Neural progenitor cell (in vitro differentiated cells): ENCODE results near the gene CERK. TPM values are rescaled to one million over a fixed set of nuclear protein-coding genes. Genes with fewer than 3 reads are reported as not detected.
A peak's percentile ranks its signal among the peaks of the same experiment; 100 is the strongest.

Experiments
- DNase-seq: peaks from one replicate; pipeline ENCODE4 v3.0.0-alpha.2; 2016; ENCODE audit warnings: low spot score
- H2AFZ ChIP-seq: fragments of 200-600 bp; sonication (generic); replicated peaks from 2 replicates; pipeline ENCODE4 v1.6.1; 2016; ENCODE audit warnings: antibody characterized with exemption
- H3F3A ChIP-seq: fragments of 200-600 bp; sonication (generic); 2 replicates; pipeline ENCODE4 v1.6.1; 2016; ENCODE audit warnings: antibody characterized with exemption, low read depth
- H3K27ac ChIP-seq: fragments of 200-600 bp; sonication (generic); 2 replicates; pipeline ENCODE4 v1.5.1; 2016; ENCODE audit warnings: mild to moderate bottlenecking
- H3K27me3 ChIP-seq: fragments of 200-600 bp; sonication (generic); 2 replicates; pipeline ENCODE4 v1.6.1; 2016; ENCODE audit warnings: mild to moderate bottlenecking, moderate library complexity
- H3K36me3 ChIP-seq: fragments of 200-600 bp; sonication (generic); 2 replicates; pipeline ENCODE4 v1.5.1; 2016
- H3K4me1 ChIP-seq: fragments of 200-600 bp; sonication (generic); 2 replicates; pipeline ENCODE4 v1.6.1; 2016; ENCODE audit warnings: mixed run types
- H3K4me2 ChIP-seq: fragments of 200-600 bp; sonication (generic); 2 replicates; pipeline ENCODE4 v1.6.1; 2016
- H3K4me3 ChIP-seq: fragments of 200-600 bp; sonication (generic); 2 replicates; pipeline ENCODE4 v1.5.1; 2016
- H3K79me2 ChIP-seq: fragments of 200-600 bp; sonication (generic); 2 replicates; pipeline ENCODE4 v1.6.1; 2016; ENCODE audit warnings: low read depth
- H3K9ac ChIP-seq: fragments of 200-600 bp; sonication (generic); 2 replicates; pipeline ENCODE4 v1.6.1; 2016
- H3K9me3 ChIP-seq: fragments of 200-600 bp; sonication (generic); 2 replicates; pipeline ENCODE4 v1.5.1; 2016; ENCODE audit warnings: low read depth
- H4K20me1 ChIP-seq: fragments of 200-600 bp; sonication (generic); 2 replicates; pipeline ENCODE4 v1.6.1; 2016; ENCODE audit warnings: low read depth
- H3K27ac Mint-ChIP-seq: 3 replicates; pipeline ENCODE4 v1.8.0; 2021; ENCODE audit warnings: mixed read lengths
- H3K27me3 Mint-ChIP-seq: 2 replicates; pipeline ENCODE4 v1.8.0; 2022; ENCODE audit warnings: low read depth, mild to moderate bottlenecking, inconsistent platforms, moderate library complexity, mixed read lengths; ENCODE audit not compliant: insufficient read depth
- H3K36me3 Mint-ChIP-seq: 3 replicates; pipeline ENCODE4 v1.8.0; 2021; ENCODE audit warnings: mixed read lengths
- H3K4me1 Mint-ChIP-seq: 3 replicates; pipeline ENCODE4 v1.8.0; 2021; ENCODE audit warnings: mixed read lengths
- H3K4me3 Mint-ChIP-seq: 3 replicates; pipeline ENCODE4 v1.8.0; 2021; ENCODE audit warnings: mild to moderate bottlenecking, moderate library complexity, mixed read lengths
- H3K9me3 Mint-ChIP-seq: 3 replicates; pipeline ENCODE4 v1.8.0; 2020; ENCODE audit warnings: mixed read lengths
- EZH2 ChIP-seq: fragments of 200-600 bp; sonication (generic); IDR thresholded peaks from 2 replicates; pipeline ENCODE4 v1.6.1; 2017; ENCODE audit warnings: antibody characterized with exemption, mild to moderate bottlenecking, moderate library complexity
- EZH2phosphoT487 ChIP-seq: fragments of 200-600 bp; sonication (generic); IDR thresholded peaks from 2 replicates; pipeline ENCODE4 v1.6.1; 2017; ENCODE audit warnings: antibody characterized with exemption
- total RNA-seq: library from RNA; depleted of rRNA; stranded (reverse); fragments of >200 nt; gene quantifications from 2 replicates; pipeline ENCODE4 v1.2.3, GENCODE V29; 2015; ENCODE audit warnings: low replicate concordance
- TF ChIP-seq, protein P1 (sequence below): fragments of 200-600 bp; sonication (generic); IDR thresholded peaks from 2 replicates; pipeline ENCODE4 v1.5.1; 2017; ENCODE audit warnings: antibody characterized with exemption, mild to moderate bottlenecking

CERK gene
- total RNA-seq, 1 donor from 2014 or later, result 53.6 TPM

- Histone ChIP-seq H3K9ac (no peak overlapping the region), H3K27ac (no peak overlapping the region), H3K79me2 (no peaks in the 10 kb centered on the region), H3K27me3 (no peaks in the 10 kb centered on the region), H2AFZ (no peak overlapping the region), H4K20me1 (no peaks in the 10 kb centered on the region), H3K4me3 (no peak overlapping the region), H3K4me2 (peak overlapping the region; percentile 10), H3K4me1 (peaks cover 20% of the 10 kb centered on the region), H3K36me3 (no peaks in the 10 kb centered on the region), H3F3A (peaks cover 5% of the 10 kb centered on the region), H3K9me3 (no peaks in the 10 kb centered on the region)
- H3K36me3 Mint-ChIP-seq, result peaks cover 7% of the 10 kb centered on the region
- DNase-seq, result no peak
- no peak overlapping the region for H3K27ac Mint-ChIP-seq
- peaks cover 25% of the 10 kb centered on the region for H3K4me1 Mint-ChIP-seq
- peaks cover 2% of the 10 kb centered on the region for H3K9me3 Mint-ChIP-seq
- TF ChIP-seq, protein P1, sequence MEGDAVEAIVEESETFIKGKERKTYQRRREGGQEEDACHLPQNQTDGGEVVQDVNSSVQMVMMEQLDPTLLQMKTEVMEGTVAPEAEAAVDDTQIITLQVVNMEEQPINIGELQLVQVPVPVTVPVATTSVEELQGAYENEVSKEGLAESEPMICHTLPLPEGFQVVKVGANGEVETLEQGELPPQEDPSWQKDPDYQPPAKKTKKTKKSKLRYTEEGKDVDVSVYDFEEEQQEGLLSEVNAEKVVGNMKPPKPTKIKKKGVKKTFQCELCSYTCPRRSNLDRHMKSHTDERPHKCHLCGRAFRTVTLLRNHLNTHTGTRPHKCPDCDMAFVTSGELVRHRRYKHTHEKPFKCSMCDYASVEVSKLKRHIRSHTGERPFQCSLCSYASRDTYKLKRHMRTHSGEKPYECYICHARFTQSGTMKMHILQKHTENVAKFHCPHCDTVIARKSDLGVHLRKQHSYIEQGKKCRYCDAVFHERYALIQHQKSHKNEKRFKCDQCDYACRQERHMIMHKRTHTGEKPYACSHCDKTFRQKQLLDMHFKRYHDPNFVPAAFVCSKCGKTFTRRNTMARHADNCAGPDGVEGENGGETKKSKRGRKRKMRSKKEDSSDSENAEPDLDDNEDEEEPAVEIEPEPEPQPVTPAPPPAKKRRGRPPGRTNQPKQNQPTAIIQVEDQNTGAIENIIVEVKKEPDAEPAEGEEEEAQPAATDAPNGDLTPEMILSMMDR, result no peak
- TF ChIP-seq EZH2phosphoT487 (no peak), EZH2 (no peak)
- no peak overlapping the region for H3K4me3 Mint-ChIP-seq
- H3K27me3 Mint-ChIP-seq, result peaks cover 4% of the 10 kb centered on the region
Measured at GRCh38 chr22:46640293-46641055, 97.6 kb downstream of the CERK start.

DNA sequence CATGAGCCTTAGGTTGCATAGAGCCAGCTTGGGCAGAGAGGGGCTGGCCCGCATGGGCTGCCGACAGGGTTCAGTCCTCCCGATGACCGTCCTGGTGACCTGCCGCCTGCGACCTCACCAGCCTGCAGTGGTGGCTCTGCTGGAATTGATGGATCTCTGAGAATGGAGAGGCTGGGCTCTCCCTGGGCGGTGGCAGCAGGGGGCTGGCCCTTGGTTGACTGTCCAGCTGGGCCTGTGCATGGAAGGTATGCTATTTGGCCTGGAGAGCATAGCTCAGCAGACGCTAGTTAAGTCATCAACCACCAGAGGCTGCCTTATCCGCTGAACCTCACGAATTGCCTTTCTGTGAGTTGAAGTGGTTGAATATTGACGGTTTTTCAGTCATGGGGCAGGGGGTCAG lies 98.2 kb downstream of the CERK start:
- Histone ChIP-seq H4K20me1 (no peaks in the 10 kb centered on the region), H3K36me3 (no peaks in the 10 kb centered on the region), H3K9me3 (no peaks in the 10 kb centered on the region), H3K4me1 (peaks cover 20% of the 10 kb centered on the region), H3K79me2 (no peaks in the 10 kb centered on the region), H3K27me3 (no peaks in the 10 kb centered on the region), H3K9ac (no peak overlapping the region), H3K27ac (no peak overlapping the region), H3K4me2 (no peak overlapping the region), H3F3A (peaks cover 5% of the 10 kb centered on the region), H2AFZ (no peak overlapping the region), H3K4me3 (no peak overlapping the region)
- peaks cover 25% of the 10 kb centered on the region for H3K4me1 Mint-ChIP-seq
- TF ChIP-seq EZH2phosphoT487 (no peak), EZH2 (no peak)
- TF ChIP-seq, protein P1, result no peak
- peak overlapping the region; percentile 38 for H3K27ac Mint-ChIP-seq
- H3K9me3 Mint-ChIP-seq, result peaks cover 2% of the 10 kb centered on the region
- H3K36me3 Mint-ChIP-seq, result peaks cover 7% of the 10 kb centered on the region
- peaks cover 4% of the 10 kb centered on the region for H3K27me3 Mint-ChIP-seq
- DNase-seq, result no peak
- H3K4me3 Mint-ChIP-seq, result no peak overlapping the region

- Histone ChIP-seq H4K20me1 (no peaks in the 10 kb centered on the region), H3K9ac (no peak overlapping the region), H3K79me2 (no peaks in the 10 kb centered on the region), H3K9me3 (no peaks in the 10 kb centered on the region), H3K4me2 (no peak overlapping the region), H3K4me1 (peaks cover 20% of the 10 kb centered on the region), H3K27me3 (no peaks in the 10 kb centered on the region), H3K27ac (no peak overlapping the region), H3K36me3 (no peaks in the 10 kb centered on the region), H3F3A (peaks cover 5% of the 10 kb centered on the region), H2AFZ (no peak overlapping the region), H3K4me3 (no peak overlapping the region)
- Mint-ChIP-seq H3K4me3 (no peak overlapping the region), H3K27me3 (peaks cover 4% of the 10 kb centered on the region), H3K9me3 (peaks cover 2% of the 10 kb centered on the region), H3K36me3 (peaks cover 7% of the 10 kb centered on the region), H3K4me1 (peaks cover 31% of the 10 kb centered on the region), H3K27ac (peak overlapping the region; percentile 51)
- TF ChIP-seq EZH2phosphoT487, result no peak
- TF ChIP-seq EZH2, result no peak
- TF ChIP-seq, protein P1, result no peak
- no peak for DNase-seq
Measured at GRCh38 chr22:46638601-46639431, 99.2 kb downstream of the CERK start.
